ELR (cell line): Measurements from ENCODE around the gene RIIAD1.
"Not testable (repeated sequence)": the region's sequence is repeated elsewhere in the genome, so short reads cannot be mapped to it uniquely, and the experiment has no call there.

Experiments
- DNase-seq: peaks from one replicate; pipeline ENCODE4 v3.0.0-alpha.2; 2015; ENCODE audit warnings: low read depth

Gene RIIAD1

GRCh38 chr1:151711044-151711800, 10.1 kb upstream of the RIIAD1 start:
- no peak for DNase-seq

- no peak for DNase-seq
Measured at GRCh38 chr1:151711951-151712350, 9.4 kb upstream of the RIIAD1 start.

GRCh38 chr1:151713044-151713443, 8.3 kb upstream of the RIIAD1 start:
- no peak for DNase-seq

- DNase-seq, result no peak
Measured at GRCh38 chr1:151713874-151714273, 7.4 kb upstream of the RIIAD1 start.

- no peak for DNase-seq
Measured at GRCh38 chr1:151714820-151715725, 6.2 kb upstream of the RIIAD1 start.

GRCh38 chr1:151715726-151716404, 5.5 kb upstream of the RIIAD1 start:
- DNase-seq, result peak; percentile 24

- no peak for DNase-seq
Measured at GRCh38 chr1:151716405-151716762, 4.9 kb upstream of the RIIAD1 start.

- peak; percentile 20 for DNase-seq
Measured at GRCh38 chr1:151716771-151717631, 4.3 kb upstream of the RIIAD1 start, which contains the start of gene CELF3. Gene CELF3 (minus strand): TSS chr1:151716803. CDS start chr1:151716020, 783 bp downstream.

- DNase-seq, result no peak
Measured at GRCh38 chr1:151718011-151718431, 3.3 kb upstream of the RIIAD1 start.

GRCh38 chr1:151718666-151719065, 2.7 kb upstream of the RIIAD1 start:
- no peak for DNase-seq

GRCh38 chr1:151720125-151720524, 1.2 kb upstream of the RIIAD1 start:
- no peak for DNase-seq

- DNase-seq, result no peak
Measured at GRCh38 chr1:151720554-151720953, 768 bp upstream of the RIIAD1 start.

- DNase-seq, result no peak
Measured at GRCh38 chr1:151721788-151722510, 627 bp downstream of the RIIAD1 start.

- no peak for DNase-seq
Measured at GRCh38 chr1:151723726-151724370, 2.5 kb downstream of the RIIAD1 start.

- DNase-seq, result peak; percentile 37
Measured at GRCh38 chr1:151728151-151729054, 7.1 kb downstream of the RIIAD1 start.

- DNase-seq, result no peak
Measured at GRCh38 chr1:151729157-151729965, 8.0 kb downstream of the RIIAD1 start.

GRCh38 chr1:151729966-151730291, 8.6 kb downstream of the RIIAD1 start:
- DNase-seq, result no peak

GRCh38 chr1:151733126-151733525, 11.8 kb downstream of the RIIAD1 start:
- no peak for DNase-seq

GRCh38 chr1:151733995-151734394, 12.7 kb downstream of the RIIAD1 start:
- not testable (repeated sequence) for DNase-seq
